Peyer's patch (tissue), 4 donors: ENCODE measurements around the gene ACOT9. TPM values are rescaled to one million over a fixed set of nuclear protein-coding genes. Genes with fewer than 3 reads are reported as not detected.

Experiments
- DNase-seq, 3 donors: peaks; one replicate each; pipeline ENCODE4 v3.0.0-alpha.2; 2017 to 2019
- H3K27ac ChIP-seq, 4 donors: fragments of 200-600 bp; sonication (generic); one replicate each; pipeline ENCODE4 v1.5.1; 2016 to 2019
- H3K27me3 ChIP-seq, 2 donors: fragments of 200-600 bp; sonication (generic); one replicate each; pipeline ENCODE4 v1.5.1; 2019
- H3K36me3 ChIP-seq, 3 donors: fragments of 200-600 bp; sonication (generic); one replicate each; pipeline ENCODE4 v1.5.1; 2016 to 2019
- H3K4me1 ChIP-seq, 4 donors: fragments of 200-600 bp; sonication (generic); one replicate each; pipeline ENCODE4 v1.5.1; 2016 to 2019
- H3K4me3 ChIP-seq, 4 donors: fragments of 200-600 bp; sonication (generic); 1 replicate in 3 of 4; 2 replicates in 1 of 4; pipeline ENCODE4 v1.5.1; 2016 to 2019; ENCODE audit warnings: mild to moderate bottlenecking in 1 of 4
- H3K9me3 ChIP-seq, 4 donors: fragments of 200-600 bp; sonication (generic); one replicate each; pipeline ENCODE4 v1.5.1; 2016 to 2019; ENCODE audit warnings: mild to moderate bottlenecking in 1 of 4
- CTCF ChIP-seq, 6 experiments: fragments of 450-650 bp in 4 of 6; fragments of 200-600 bp in 2 of 6; sonication (generic) in 1 of 6; IDR thresholded peaks; one replicate each; pipeline ENCODE4 v1.5.1; 2017 to 2019; ENCODE audit warnings: antibody characterized with exemption in 6 of 6, mild to moderate bottlenecking in 3 of 6, moderate library complexity in 1 of 6
- POLR2A ChIP-seq, 2 donors: fragments of 450-650 bp; IDR thresholded peaks; one replicate each; pipeline ENCODE4 v1.5.1; 2017; ENCODE audit warnings: antibody characterized with exemption in 2 of 2, mild to moderate bottlenecking in 2 of 2, moderate library complexity in 2 of 2
- small RNA-seq, 2 donors: library from RNA; depleted of rRNA; stranded (forward); fragments of <200 nt; gene quantifications; one replicate each; pipeline ENCODE3, GENCODE V24; 2016
- total RNA-seq, 4 donors: library from RNA; depleted of rRNA; stranded (reverse); fragments of >200 nt; gene quantifications; one replicate each; pipeline ENCODE4 v1.1.0, GENCODE V29; 2016

The ACOT9 gene
- total RNA-seq, 4 donors from 2014 or later, result 24.7 to 29.8 (median 28.6) TPM

- H3K36me3 ChIP-seq, result no peaks in the 10 kb centered on the region
- H3K4me3 ChIP-seq, result no peak overlapping the region
- no peaks in the 10 kb centered on the region for H3K4me1 ChIP-seq
- DNase-seq, result no peak
- H3K9me3 ChIP-seq, result no peaks in the 10 kb centered on the region
- H3K27ac ChIP-seq, result no peak overlapping the region
- H3K27me3 ChIP-seq, result no peaks in the 10 kb centered on the region
- TF ChIP-seq CTCF (IDR thresholded peaks at IDR 0.05), result no peak
- no peak for TF ChIP-seq POLR2A (IDR thresholded peaks at IDR 0.05)
Observed at GRCh38 chrX:23656684-23657083, 86.4 kb downstream of the ACOT9 start.

- no peak for DNase-seq
- no peak overlapping the region for H3K4me3 ChIP-seq
- TF ChIP-seq POLR2A (IDR thresholded peaks at IDR 0.05) (no peak), CTCF (IDR thresholded peaks at IDR 0.05) (no peak)
- H3K36me3 ChIP-seq, result no peaks in the 10 kb centered on the region
- H3K27me3 ChIP-seq, result no peaks in the 10 kb centered on the region
- H3K9me3 ChIP-seq, result no peaks in the 10 kb centered on the region
- no peak overlapping the region for H3K27ac ChIP-seq
- no peaks in the 10 kb centered on the region for H3K4me1 ChIP-seq
Observed at GRCh38 chrX:23656091-23656490, 87.0 kb downstream of the ACOT9 start.

Small RNA genes within 50 kb of the gene (small RNA-seq; reads per million reads assigned to genes)
- gene RF00019, result 0 reads per million in 2 donors

Other genes with a start within 250 kb of the ACOT9 start
- 10 to 100 TPM in 3 of 4 donors, 1 to 10 TPM in 1; 5.8 to 33.0 (median 30.8) TPM for gene PRDX4, start 75.8 kb downstream of the ACOT9 start, total RNA-seq
- gene SAT1, start 39.9 kb upstream of the ACOT9 start, total RNA-seq, result 100 to 1,000 TPM; 796 to 836 (median 832) TPM
- gene APOO, start 164.7 kb upstream of the ACOT9 start, total RNA-seq, result 10 to 100 TPM; 12.1 to 20.6 (median 17.8) TPM
- gene CXorf58, start 164.7 kb upstream of the ACOT9 start, total RNA-seq, result under 1 TPM in 1 of 4 donors, not detected in 3; 0.53 TPM